CD4-positive, alpha-beta memory T cell (primary cell): ENCODE data around the gene NR3C2. TPM values are rescaled to one million over a fixed set of nuclear protein-coding genes. Genes with fewer than 3 reads are reported as not detected.
A peak's percentile ranks its signal among the peaks of the same experiment; 100 is the strongest.

Experiments used
- CTCF ChIA-PET: fragments of 350-600 bp; sonication (Branson Sonifier 250); formaldehyde crosslinking; loops from one replicate; lab custom pipeline; 2021; ENCODE audit warnings: inconsistent platforms; ENCODE audit not compliant: partially characterized antibody; lab: Charles Lee
- POLR2A ChIA-PET: fragments of 350-600 bp; sonication (Branson Sonifier 250); formaldehyde crosslinking; loops from one replicate; lab custom pipeline; 2021; ENCODE audit not compliant: partially characterized antibody; lab: Charles Lee
- DNase-seq, 5 donors: peaks; one replicate each; pipeline versions ENCODE4 v3.0.0 to v3.0.0-alpha.2; 2020 to 2022; ENCODE audit warnings: mixed read lengths in 1 of 5
- H3K27ac ChIP-seq: one replicate; pipeline ENCODE4 v1.7.0; 2013; ENCODE audit warnings: low read depth, low read length
- H3K27me3 ChIP-seq: 2 replicates; pipeline ENCODE4 v1.7.0; 2013; ENCODE audit warnings: mild to moderate bottlenecking, low read length, moderate library complexity; ENCODE audit not compliant: insufficient read depth
- H3K36me3 ChIP-seq: 2 replicates; pipeline ENCODE4 v1.7.0; 2013; ENCODE audit warnings: mild to moderate bottlenecking, low read length, moderate library complexity; ENCODE audit not compliant: insufficient read depth
- H3K4me1 ChIP-seq: 2 replicates; pipeline ENCODE4 v1.7.0; 2013; ENCODE audit warnings: mild to moderate bottlenecking, low read length, moderate library complexity; ENCODE audit not compliant: insufficient read depth
- H3K4me3 ChIP-seq, 2 donors: one replicate each; pipeline ENCODE4 v1.7.0; 2013; ENCODE audit warnings: low read length in 2 of 2, mild to moderate bottlenecking in 1 of 2
- H3K9me3 ChIP-seq, 2 donors: one replicate each; pipeline ENCODE4 v1.7.0; 2013; ENCODE audit warnings: low read length in 2 of 2, control low read depth in 1 of 2; ENCODE audit not compliant: control insufficient read depth in 1 of 2
- H3K27ac Mint-ChIP-seq, 7 donors: one replicate each; pipeline ENCODE4 v1.8.0; 2020 to 2021; ENCODE audit warnings: mixed read lengths in 7 of 7, mild to moderate bottlenecking in 6 of 7, inconsistent platforms in 3 of 7, moderate library complexity in 3 of 7
- H3K27me3 Mint-ChIP-seq, 2 donors: one replicate each; pipeline ENCODE4 v1.8.0; 2020 to 2021; ENCODE audit warnings: mixed read lengths in 2 of 2
- H3K36me3 Mint-ChIP-seq, 2 donors: one replicate each; pipeline ENCODE4 v1.8.0; 2020 to 2021; ENCODE audit warnings: mixed read lengths in 2 of 2, inconsistent platforms in 1 of 2, mild to moderate bottlenecking in 1 of 2
- H3K4me1 Mint-ChIP-seq, 4 donors: one replicate each; pipeline ENCODE4 v1.8.0; 2020 to 2021; ENCODE audit warnings: mixed read lengths in 4 of 4, mild to moderate bottlenecking in 1 of 4
- H3K4me3 Mint-ChIP-seq, 8 donors: one replicate each; pipeline ENCODE4 v1.8.0; 2020 to 2021; ENCODE audit warnings: mixed read lengths in 8 of 8, mild to moderate bottlenecking in 7 of 8, moderate library complexity in 6 of 8, inconsistent platforms in 3 of 8
- H3K9me3 Mint-ChIP-seq, 8 donors: one replicate each; pipeline ENCODE4 v1.8.0; 2020 to 2021; ENCODE audit warnings: mixed read lengths in 8 of 8, mild to moderate bottlenecking in 5 of 8, inconsistent platforms in 3 of 8, moderate library complexity in 1 of 8
- intact Hi-C: fragments of 100-400 bp; cut with micrococcal nuclease; formaldehyde crosslinking; loops from one replicate; pipeline ENCODE4 v1.15.1; 2023
- polyA plus RNA-seq, 2 donors: library from polyadenylated mRNA; unstranded; fragments of 300-500 nt; fragmentation: Illumina TruSeq; gene quantifications; one replicate each; pipeline ENCODE4 v1.2.3, GENCODE V29; 2021
- total RNA-seq, 2 experiments: library from RNA; stranded (reverse); gene quantifications; one replicate each; pipeline ENCODE4 v1.2.3, GENCODE V29; 2021

NR3C2 gene
- total and polyA plus RNA-seq, 4 experiments from 2014 or later, result 4.9 to 50.9 (median 26.8) TPM

- peak overlapping the region in 6 of 8 donors; percentile 7 to 75 (median 24) for H3K4me3 Mint-ChIP-seq
- Histone ChIP-seq H3K27ac (no peak overlapping the region), H3K27me3 (no peaks in the 10 kb centered on the region), H3K9me3 (no peaks in the 10 kb centered on the region), H3K4me1 (peaks cover 98% of the 10 kb centered on the region), H3K4me3 (no peak overlapping the region), H3K36me3 (no peaks in the 10 kb centered on the region)
- H3K36me3 Mint-ChIP-seq, result peaks cover 8 to 10% of the 10 kb centered on the region in 2 donors
- POLR2A ChIA-PET, result interaction anchor here (0.9 to 8.4 kb wide), 2 partner anchors 245 to 389 kb away, joined by 3 to 129 read pairs; partner anchors contain the start of gene NR3C2
- intact Hi-C loops, result loop anchor here (10.0 kb wide), 1 partner anchor 371 kb away; the partner anchor contains the start of gene PRMT9
- H3K27ac Mint-ChIP-seq, result peak overlapping the region; percentile 59 to 99 (median 85)
- CTCF ChIA-PET, result interaction anchor here (0.9 to 4.4 kb wide), 13 partner anchors 8 to 392 kb away, joined by 3 to 33 read pairs (median 4); partner anchors contain the start of gene NR3C2
- peaks cover 0 to 21% (median 12%) of the 10 kb centered on the region in 8 donors for H3K9me3 Mint-ChIP-seq
- no peaks in the 10 kb centered on the region for H3K27me3 Mint-ChIP-seq
- peaks cover 71 to 98% (median 89%) of the 10 kb centered on the region in 4 donors for H3K4me1 Mint-ChIP-seq
- DNase-seq, result no peak
Measured at GRCh38 chr4:148055844-148056243, 386.4 kb downstream of the NR3C2 start.

GRCh38 chr4:148054275-148054674, 387.9 kb downstream of the NR3C2 start:
- Histone ChIP-seq H3K4me3 (no peak overlapping the region), H3K4me1 (peaks cover 86% of the 10 kb centered on the region), H3K27ac (peak overlapping the region; percentile 27), H3K9me3 (no peaks in the 10 kb centered on the region), H3K27me3 (no peaks in the 10 kb centered on the region), H3K36me3 (no peaks in the 10 kb centered on the region)
- H3K36me3 Mint-ChIP-seq, result peaks cover 0 to 2% of the 10 kb centered on the region in 2 donors
- H3K4me3 Mint-ChIP-seq, result peak overlapping the region in 7 of 8 donors; percentile 26 to 83 (median 56)
- no peaks in the 10 kb centered on the region for H3K27me3 Mint-ChIP-seq
- peaks cover 0 to 13% (median 7%) of the 10 kb centered on the region in 8 donors for H3K9me3 Mint-ChIP-seq
- peaks cover 67 to 91% (median 83%) of the 10 kb centered on the region in 4 donors for H3K4me1 Mint-ChIP-seq
- peak overlapping the region; percentile 76 to 99 (median 94) for H3K27ac Mint-ChIP-seq
- ChIA-PET POLR2A (interaction anchor here (0.8 to 8.4 kb wide), 4 partner anchors 111 to 390 kb away, joined by 3 to 129 read pairs (median 4); partner anchors contain the start of genes ARHGAP10 and NR3C2), CTCF (interaction anchor here (0.6 to 4.4 kb wide), 9 partner anchors 9 to 985 kb away, joined by 3 to 33 read pairs (median 4); no protein-coding TSS in a partner anchor)
- DNase-seq, result peak in 2 of 5 donors; percentile 17 to 23
- intact Hi-C loops, result loop anchor here (5.0 to 10.0 kb wide), 2 partner anchors 112 to 369 kb away; partner anchors contain the start of gene PRMT9

- peak overlapping the region in 7 of 8 donors; percentile 36 to 83 (median 57) for H3K4me3 Mint-ChIP-seq
- H3K27ac Mint-ChIP-seq, result peak overlapping the region; percentile 76 to 99 (median 94)
- Histone ChIP-seq H3K4me1 (peaks cover 78% of the 10 kb centered on the region), H3K9me3 (no peaks in the 10 kb centered on the region), H3K4me3 (no peak overlapping the region), H3K27me3 (no peaks in the 10 kb centered on the region), H3K36me3 (no peaks in the 10 kb centered on the region), H3K27ac (peak overlapping the region; percentile 6)
- H3K36me3 Mint-ChIP-seq, result peaks cover under 1 to 4% of the 10 kb centered on the region in 2 donors
- DNase-seq, result no peak
- H3K27me3 Mint-ChIP-seq, result no peaks in the 10 kb centered on the region
- CTCF ChIA-PET, result interaction anchor here (1.0 to 4.4 kb wide), 8 partner anchors 8 to 389 kb away, joined by 3 to 33 read pairs (median 6); partner anchors contain the start of gene NR3C2
- peaks cover 0 to 6% (median 0%) of the 10 kb centered on the region in 8 donors for H3K9me3 Mint-ChIP-seq
- intact Hi-C loops, result loop anchor here (5.0 to 10.0 kb wide), 2 partner anchors 111 to 369 kb away; partner anchors contain the start of gene PRMT9
- H3K4me1 Mint-ChIP-seq, result peaks cover 61 to 87% (median 75%) of the 10 kb centered on the region in 4 donors
- POLR2A ChIA-PET, result interaction anchor here (1.3 to 8.4 kb wide), 4 partner anchors 27 to 391 kb away, joined by 3 to 129 read pairs (median 6); partner anchors contain the start of genes ARHGAP10 and NR3C2
Measured at GRCh38 chr4:148053298-148054003, 388.8 kb downstream of the NR3C2 start.

- H3K9me3 Mint-ChIP-seq, result no peaks in the 10 kb centered on the region
- H3K27ac ChIP-seq, result peak overlapping the region; percentile 27
- no peaks in the 10 kb centered on the region for H3K9me3 ChIP-seq
- H3K27me3 ChIP-seq, result no peaks in the 10 kb centered on the region
- H3K27ac Mint-ChIP-seq, result peak overlapping the region; percentile 76 to 99 (median 97)
- H3K4me3 Mint-ChIP-seq, result peak overlapping the region; percentile 46 to 83 (median 64)
- no peak overlapping the region for H3K4me3 ChIP-seq
- DNase-seq, result peak; percentile 56 to 80 (median 70)
- peaks cover 5 to 9% of the 10 kb centered on the region in 2 donors for H3K36me3 Mint-ChIP-seq
- H3K4me1 Mint-ChIP-seq, result peaks cover 58 to 82% (median 66%) of the 10 kb centered on the region in 4 donors
- intact Hi-C loops, result loop anchor here (1.0 to 10.0 kb wide), 3 partner anchors 9 to 368 kb away; partner anchors contain the start of gene PRMT9
- CTCF ChIA-PET, result interaction anchor here (0.6 to 4.4 kb wide), 11 partner anchors 7 to 390 kb away, joined by 3 to 33 read pairs (median 4); partner anchors contain the start of gene NR3C2
- no peaks in the 10 kb centered on the region for H3K36me3 ChIP-seq
- POLR2A ChIA-PET, result interaction anchor here (0.9 to 8.4 kb wide), 10 partner anchors 8 to 392 kb away, joined by 3 to 129 read pairs (median 5); partner anchors contain the start of gene NR3C2
- no peaks in the 10 kb centered on the region for H3K27me3 Mint-ChIP-seq
- peaks cover 68% of the 10 kb centered on the region for H3K4me1 ChIP-seq
Measured at GRCh38 chr4:148052448-148052847, 389.8 kb downstream of the NR3C2 start.

- DNase-seq, result no peak
- no peaks in the 10 kb centered on the region for H3K27me3 ChIP-seq
- Mint-ChIP-seq H3K4me1 (peaks cover 51 to 80% (median 63%) of the 10 kb centered on the region in 4 donors), H3K27ac (peak overlapping the region in 6 of 7 donors; percentile 76 to 99 (median 97)), H3K27me3 (no peaks in the 10 kb centered on the region), H3K4me3 (peak overlapping the region in 4 of 8 donors; percentile 2 to 80 (median 46)), H3K9me3 (no peaks in the 10 kb centered on the region), H3K36me3 (peaks cover 5 to 9% of the 10 kb centered on the region in 2 donors)
- ChIA-PET CTCF (interaction anchor here (0.8 to 1.7 kb wide), 3 partner anchors 8 to 16 kb away, joined by 3 to 6 read pairs (median 3); no protein-coding TSS in a partner anchor), POLR2A (interaction anchor here (2.1 to 8.4 kb wide), 2 partner anchors 9 to 393 kb away, joined by 9 to 129 read pairs; partner anchors contain the start of gene NR3C2)
- peak overlapping the region in 1 of 2 donors; percentile 1 for H3K4me3 ChIP-seq
- H3K9me3 ChIP-seq, result no peaks in the 10 kb centered on the region
- peaks cover 66% of the 10 kb centered on the region for H3K4me1 ChIP-seq
- H3K27ac ChIP-seq, result peak overlapping the region; percentile 27
- H3K36me3 ChIP-seq, result no peaks in the 10 kb centered on the region
- intact Hi-C loops, result loop anchor here (5.0 to 10.0 kb wide), 2 partner anchors 109 to 367 kb away; partner anchors contain the start of gene PRMT9
Measured at GRCh38 chr4:148051403-148051802, 390.8 kb downstream of the NR3C2 start.

GRCh38 chr4:148048598-148048997, 393.6 kb downstream of the NR3C2 start:
- Histone ChIP-seq H3K9me3 (no peaks in the 10 kb centered on the region), H3K36me3 (no peaks in the 10 kb centered on the region), H3K27me3 (no peaks in the 10 kb centered on the region), H3K4me3 (no peak overlapping the region), H3K4me1 (peaks cover 46% of the 10 kb centered on the region), H3K27ac (no peak overlapping the region)
- Mint-ChIP-seq H3K27me3 (no peaks in the 10 kb centered on the region), H3K27ac (peak overlapping the region in 1 of 7 donors; percentile 19), H3K4me1 (peaks cover 37 to 71% (median 53%) of the 10 kb centered on the region in 4 donors), H3K36me3 (peaks cover 5 to 9% of the 10 kb centered on the region in 2 donors), H3K4me3 (no peak overlapping the region), H3K9me3 (no peaks in the 10 kb centered on the region)
- DNase-seq, result no peak
- ChIA-PET POLR2A (no interaction called here), CTCF (no interaction called here)
- intact Hi-C loops, result no loop called here
